Measurements from ENCODE around the gene INPP4B. TPM values are rescaled to one million over a fixed set of nuclear protein-coding genes. Genes with fewer than 3 reads are reported as not detected.

Gene INPP4B
- total and polyA plus RNA-seq, 2 experiments from 2014 or later, result 20.3 to 27.5 TPM

DNA sequence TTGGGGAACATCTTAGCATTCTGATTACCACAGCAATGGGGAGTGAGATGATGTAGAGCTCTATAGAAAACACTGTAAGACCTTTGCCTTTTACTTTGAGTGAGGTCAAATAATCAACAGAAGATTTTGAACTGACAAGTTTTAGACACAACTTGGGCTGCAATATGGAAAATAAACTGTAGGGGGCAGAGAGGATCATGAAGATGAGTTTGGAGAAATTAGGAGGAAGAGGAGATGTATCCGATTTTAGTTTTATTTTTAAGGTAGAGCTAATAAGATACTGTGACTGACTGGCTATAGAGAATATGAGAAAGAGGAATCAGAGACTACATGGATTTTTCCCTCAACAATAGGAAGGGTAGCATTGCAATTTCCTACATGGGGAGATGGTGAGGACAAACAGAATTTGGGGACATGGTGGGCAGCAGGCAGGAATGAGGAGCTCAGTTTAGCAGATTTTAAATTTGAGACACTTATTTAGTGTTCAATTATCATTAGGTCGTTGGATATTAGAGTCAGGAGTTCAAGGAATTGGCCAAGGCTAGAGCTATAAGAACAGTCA is 563.1 kb downstream of the INPP4B start:
- Histone ChIP-seq H3K4me2 (ENCODE audit: unreplicated experiment) (no peak overlapping the region), H3K4me3 (no peak overlapping the region), H2AFZ (no peak overlapping the region), H3F3A (ENCODE audit: insufficient read depth) (no peaks in the 10 kb centered on the region), H3K9me3 (ENCODE audit: low read depth) (no peaks in the 10 kb centered on the region), H3K27me3 (replicated peaks; ENCODE audit: insufficient read depth) (no peaks in the 10 kb centered on the region), H3K9me2 (ENCODE audit: insufficient read depth) (no peaks in the 10 kb centered on the region), H3K27ac (no peak overlapping the region), H3K36me3 (ENCODE audit: low read depth) (no peaks in the 10 kb centered on the region), H3K79me2 (ENCODE audit: insufficient read depth) (peaks cover 5% of the 10 kb centered on the region; the same call in 1 of the 2 replicates), H3K9ac (no peak overlapping the region), H4K20me1 (ENCODE audit: insufficient read depth) (no peaks in the 10 kb centered on the region), H3K4me1 (ENCODE audit: insufficient read depth) (peaks cover 9% of the 10 kb centered on the region; the same call in 1 of the 2 replicates)
- in situ Hi-C loops (cut with MboI), result no loop called here
- DNase-seq, result peak; percentile 15
- WGBS, 2 experiments (ENCODE audit: low coverage in 1 of 2, low lambda C conversion rate in 2 of 2, missing lambda C conversion rate in 2 of 2), result 5 to 6% methylated on average over 2 of the region's 2 CpGs
- no peak for TF ChIP-seq EZH2phosphoT487 (IDR thresholded peaks at IDR 0.05; ENCODE audit: insufficient read depth, low read depth)
- TF ChIP-seq EZH2 (IDR thresholded peaks at IDR 0.05; ENCODE audit: insufficient read depth, poor library complexity, severe bottlenecking), result no peak

DNA sequence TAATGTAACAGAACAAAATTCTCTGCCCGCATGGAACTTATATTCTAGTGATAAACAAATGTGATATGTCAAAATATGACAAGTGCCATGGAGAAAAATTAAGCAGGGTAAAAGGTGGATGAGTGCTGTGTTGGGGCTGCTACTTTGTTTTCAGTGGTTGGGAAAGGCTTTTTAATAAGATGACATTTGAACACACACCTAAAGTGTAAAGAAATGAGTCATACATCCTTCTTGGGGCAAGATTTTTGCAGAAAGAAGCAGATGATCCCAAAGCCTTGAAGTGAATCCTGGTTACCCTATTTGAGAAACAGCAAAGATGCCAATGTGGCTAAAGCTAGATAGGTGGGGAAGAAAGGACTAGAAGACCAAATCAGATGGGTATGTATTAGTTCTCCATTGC is 564.1 kb downstream of the INPP4B start:
- WGBS, 2 experiments (ENCODE audit: low coverage in 1 of 2, low lambda C conversion rate in 2 of 2, missing lambda C conversion rate in 2 of 2), result 91 to 97% methylated on average over 1 of the region's 1 CpG
- in situ Hi-C loops (cut with MboI), result no loop called here
- H3K9me2 ChIP-seq (ENCODE audit: insufficient read depth), result no peaks in the 10 kb centered on the region
- no peaks in the 10 kb centered on the region for H3K9me3 ChIP-seq (ENCODE audit: low read depth)
- H3K4me3 ChIP-seq, result no peak overlapping the region
- peaks cover 9% of the 10 kb centered on the region; the same call in 1 of the 2 replicates for H3K4me1 ChIP-seq (ENCODE audit: insufficient read depth)
- no peak overlapping the region for H3K27ac ChIP-seq
- no peak overlapping the region for H2AFZ ChIP-seq
- TF ChIP-seq EZH2phosphoT487 (IDR thresholded peaks at IDR 0.05; ENCODE audit: insufficient read depth, low read depth), result no peak
- TF ChIP-seq EZH2 (IDR thresholded peaks at IDR 0.05; ENCODE audit: insufficient read depth, poor library complexity, severe bottlenecking), result no peak
- no peaks in the 10 kb centered on the region for H4K20me1 ChIP-seq (ENCODE audit: insufficient read depth)
- H3K36me3 ChIP-seq (ENCODE audit: low read depth), result no peaks in the 10 kb centered on the region
- H3K4me2 ChIP-seq (ENCODE audit: unreplicated experiment), result no peak overlapping the region
- H3K27me3 ChIP-seq (replicated peaks; ENCODE audit: insufficient read depth), result no peaks in the 10 kb centered on the region
- peak; percentile 9 for DNase-seq
- H3K79me2 ChIP-seq (ENCODE audit: insufficient read depth), result peaks cover 5% of the 10 kb centered on the region; the same call in 1 of the 2 replicates
- no peak overlapping the region for H3K9ac ChIP-seq
- H3F3A ChIP-seq (ENCODE audit: insufficient read depth), result no peaks in the 10 kb centered on the region

DNA sequence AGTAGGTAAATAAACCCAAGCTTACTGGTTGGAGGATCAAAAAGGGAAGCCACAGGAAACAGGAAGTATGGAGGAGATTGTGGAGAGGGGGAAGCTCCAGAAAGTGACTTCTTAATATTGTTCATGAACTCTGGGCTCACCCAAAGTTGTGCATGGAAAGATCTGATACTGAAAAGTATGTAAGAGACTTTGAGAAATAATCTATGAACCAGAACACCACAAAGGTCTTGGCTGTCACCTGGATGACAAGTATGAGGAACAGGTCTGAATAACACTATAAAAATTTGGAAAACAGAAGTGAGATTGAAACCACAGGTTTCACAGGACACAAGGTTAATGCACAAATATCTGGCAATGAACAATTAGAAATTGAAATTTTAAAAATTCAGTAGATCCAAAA is 567.4 kb downstream of the INPP4B start:
- H3K4me1 ChIP-seq (ENCODE audit: insufficient read depth), result peaks cover 29% of the 10 kb centered on the region
- no peak overlapping the region for H3K27ac ChIP-seq
- no peaks in the 10 kb centered on the region for H4K20me1 ChIP-seq (ENCODE audit: insufficient read depth)
- H3K27me3 ChIP-seq (replicated peaks; ENCODE audit: insufficient read depth), result no peaks in the 10 kb centered on the region
- no peak overlapping the region for H3K4me2 ChIP-seq (ENCODE audit: unreplicated experiment)
- no peaks in the 10 kb centered on the region for H3K9me2 ChIP-seq (ENCODE audit: insufficient read depth)
- H3K4me3 ChIP-seq, result no peak overlapping the region
- peaks cover 15% of the 10 kb centered on the region; the same call in 1 of the 2 replicates for H3F3A ChIP-seq (ENCODE audit: insufficient read depth)
- in situ Hi-C loops (cut with MboI), result no loop called here
- H3K9me3 ChIP-seq (ENCODE audit: low read depth), result no peaks in the 10 kb centered on the region
- no peaks in the 10 kb centered on the region for H3K36me3 ChIP-seq (ENCODE audit: low read depth)
- TF ChIP-seq EZH2 (IDR thresholded peaks at IDR 0.05; ENCODE audit: insufficient read depth, poor library complexity, severe bottlenecking) (no peak), EZH2phosphoT487 (IDR thresholded peaks at IDR 0.05; ENCODE audit: insufficient read depth, low read depth) (no peak)
- H3K9ac ChIP-seq, result no peak overlapping the region
- no peak overlapping the region for H2AFZ ChIP-seq
- no peak for DNase-seq
- peaks cover 13% of the 10 kb centered on the region; the same call in 1 of the 2 replicates for H3K79me2 ChIP-seq (ENCODE audit: insufficient read depth)

DNA sequence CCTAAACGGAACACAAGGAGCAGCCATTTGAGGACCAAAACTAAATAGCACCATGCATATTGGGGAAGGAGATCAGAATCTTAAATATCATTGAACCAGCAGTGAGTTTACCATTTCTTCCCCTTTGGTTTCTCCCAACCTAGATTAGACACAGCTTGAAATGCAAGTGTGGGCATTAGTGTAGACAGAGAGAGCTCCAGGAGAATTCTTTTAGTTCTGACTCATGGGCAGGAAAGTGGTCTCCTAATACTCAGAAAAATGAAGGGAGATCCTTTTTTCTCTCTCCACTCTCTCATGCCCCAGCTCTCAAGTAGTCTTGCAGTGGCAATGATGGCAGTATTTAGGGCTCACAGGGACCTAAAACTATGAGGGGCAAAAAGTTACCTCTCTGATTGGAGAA is 567.9 kb downstream of the INPP4B start:
- 97 to 100% methylated on average over 1 of the region's 1 CpG for WGBS, 2 experiments (ENCODE audit: low coverage in 1 of 2, low lambda C conversion rate in 2 of 2, missing lambda C conversion rate in 2 of 2)
- Histone ChIP-seq H3K27me3 (replicated peaks; ENCODE audit: insufficient read depth) (no peaks in the 10 kb centered on the region), H3K4me3 (no peak overlapping the region), H3K36me3 (ENCODE audit: low read depth) (no peaks in the 10 kb centered on the region), H3K4me1 (ENCODE audit: insufficient read depth) (peaks cover 34% of the 10 kb centered on the region), H3K9me2 (ENCODE audit: insufficient read depth) (no peaks in the 10 kb centered on the region), H3K27ac (no peak overlapping the region), H2AFZ (no peak overlapping the region), H4K20me1 (ENCODE audit: insufficient read depth) (no peaks in the 10 kb centered on the region), H3K79me2 (ENCODE audit: insufficient read depth) (peaks cover 13% of the 10 kb centered on the region; the same call in 1 of the 2 replicates), H3K9ac (no peak overlapping the region), H3K9me3 (ENCODE audit: low read depth) (no peaks in the 10 kb centered on the region), H3F3A (ENCODE audit: insufficient read depth) (peaks cover 19% of the 10 kb centered on the region; the same call in 1 of the 2 replicates), H3K4me2 (ENCODE audit: unreplicated experiment) (no peak overlapping the region)
- in situ Hi-C loops (cut with MboI), result no loop called here
- peak; percentile 29 for DNase-seq
- TF ChIP-seq EZH2 (IDR thresholded peaks at IDR 0.05; ENCODE audit: insufficient read depth, poor library complexity, severe bottlenecking), result no peak

All from GM23248 (cell line).